A673 (cell line): ENCODE data around the gene KIF26B. TPM values are rescaled to one million over a fixed set of nuclear protein-coding genes. Genes with fewer than 3 reads are reported as not detected.

ENCODE experiments used
- BruUV-seq: library from RNA; stranded (reverse); fragments of 400-500 nt; replicated peaks from 2 replicates; lab custom pipeline; 2021; lab: Mats Ljungman, UMichigan
- CTCF ChIA-PET: fragments of 300-600 bp; sonication (Branson Sonifier 250); formaldehyde crosslinking; loops from one replicate; lab custom pipeline; 2022; ENCODE audit warnings: antibody characterized with exemption; lab: Charles Lee
- POLR2A ChIA-PET: fragments of 300-600 bp; sonication (Branson Sonifier 250); formaldehyde crosslinking; loops from one replicate; lab custom pipeline; 2022; ENCODE audit warnings: antibody characterized with exemption; ENCODE audit not compliant: low non-redundant PET; lab: Charles Lee
- DNase-seq: peaks from one replicate; pipeline ENCODE4 v3.0.0-alpha.2; 2015; ENCODE audit warnings: low spot score
- H3K27ac ChIP-seq: fragments of 200-600 bp; sonication (generic); 2 replicates; pipeline ENCODE4 v1.5.1; 2016; ENCODE audit warnings: mixed run types, low read depth, mild to moderate bottlenecking, mixed read lengths, antibody characterized with exemption, low read length; ENCODE audit not compliant: poor library complexity, severe bottlenecking
- H3K27me3 ChIP-seq: fragments of 200-600 bp; sonication (generic); replicated peaks from 2 replicates; pipeline ENCODE4 v1.6.1; 2017; ENCODE audit warnings: mixed run types, low read depth, mild to moderate bottlenecking, mixed read lengths, antibody characterized with exemption, low read length; ENCODE audit not compliant: insufficient read depth, poor library complexity
- H3K36me3 ChIP-seq: fragments of 200-600 bp; sonication (generic); 2 replicates; pipeline ENCODE4 v1.6.1; 2016; ENCODE audit warnings: mixed run types, mild to moderate bottlenecking, mixed read lengths, antibody characterized with exemption, low read length; ENCODE audit not compliant: insufficient read depth, poor library complexity, severe bottlenecking
- H3K4me1 ChIP-seq: fragments of 200-600 bp; sonication (generic); 2 replicates; pipeline ENCODE4 v1.6.1; 2017; ENCODE audit warnings: mixed run types, mild to moderate bottlenecking, mixed read lengths, antibody characterized with exemption, low read length; ENCODE audit not compliant: insufficient read depth, poor library complexity, severe bottlenecking
- H3K4me3 ChIP-seq: fragments of 200-600 bp; sonication (generic); 2 replicates; pipeline ENCODE4 v1.5.1; 2016; ENCODE audit warnings: low read depth, mixed run types, mild to moderate bottlenecking, mixed read lengths, low read length; ENCODE audit not compliant: poor library complexity, severe bottlenecking
- H3K9me3 ChIP-seq: fragments of 200-600 bp; sonication (generic); 2 replicates; pipeline ENCODE4 v1.6.1; 2016; ENCODE audit warnings: mixed run types, low read depth, mild to moderate bottlenecking, mixed read lengths, antibody characterized with exemption, low read length; ENCODE audit not compliant: poor library complexity, severe bottlenecking
- CTCF ChIP-seq: fragments of 300-800, 200-600 bp; sonication (generic); conservative IDR thresholded peaks from 2 replicates; pipeline ENCODE4 v1.5.1; 2017; ENCODE audit warnings: low read depth, mild to moderate bottlenecking, antibody characterized with exemption, low read length, moderate library complexity, mixed read lengths
- EZH2 ChIP-seq: fragments of 200-600 bp; sonication (generic); IDR thresholded peaks from 2 replicates; pipeline ENCODE4 v1.6.1; 2017; ENCODE audit warnings: borderline replicate concordance, low read depth, mild to moderate bottlenecking, mixed read lengths, antibody characterized with exemption, low read length; ENCODE audit not compliant: poor library complexity, severe bottlenecking
- intact Hi-C: fragments of 100-400 bp; cut with micrococcal nuclease; formaldehyde crosslinking; loops from one replicate; pipeline ENCODE4 v1.10.0; 2022; ENCODE audit not compliant: unreplicated experiment
- total RNA-seq: library from RNA; stranded (reverse); gene quantifications from 2 replicates; pipeline ENCODE4 v1.2.3, GENCODE V29; 2021

The KIF26B gene
- total RNA-seq, 1 experiment from 2014 or later, result not detected

- H3K27me3 ChIP-seq, result no peaks in the 10 kb centered on the region
- ChIA-PET POLR2A (no interaction called here), CTCF (no interaction called here)
- BruUV-seq, result no TSS peak
- H3K9me3 ChIP-seq, result no peaks in the 10 kb centered on the region
- no peaks in the 10 kb centered on the region for H3K4me1 ChIP-seq
- no peak overlapping the region for H3K4me3 ChIP-seq
- H3K36me3 ChIP-seq, result no peaks in the 10 kb centered on the region
- TF ChIP-seq EZH2, result no peak
- TF ChIP-seq CTCF, result no peak
- no peak overlapping the region for H3K27ac ChIP-seq
- intact Hi-C loops, result no loop called here
- DNase-seq, result no peak
Observed at GRCh38 chr1:245698860-245699259, 544.1 kb downstream of the KIF26B start.

DNA sequence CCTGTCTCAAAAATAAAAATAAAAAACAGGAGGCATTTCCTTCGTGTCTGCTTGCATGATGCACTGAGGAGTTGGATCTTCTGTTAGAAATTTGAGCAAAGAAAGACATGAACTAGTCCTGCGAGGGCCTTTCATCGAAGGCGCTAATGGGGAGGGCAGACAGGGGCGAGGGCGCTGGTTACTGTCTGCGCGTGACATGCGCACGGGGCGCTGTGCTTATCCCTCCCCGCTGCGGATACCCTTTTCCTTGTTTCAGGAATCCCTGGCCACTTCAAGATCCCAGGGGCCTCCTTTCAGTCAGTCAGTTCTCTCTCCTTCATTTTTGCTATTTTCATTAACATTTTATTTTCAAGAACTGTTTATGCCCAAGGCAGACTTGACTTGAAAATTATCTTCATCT, 545.8 kb downstream of the KIF26B start:
- Histone ChIP-seq H3K9me3 (no peaks in the 10 kb centered on the region), H3K4me3 (no peak overlapping the region), H3K27me3 (no peaks in the 10 kb centered on the region), H3K36me3 (no peaks in the 10 kb centered on the region), H3K4me1 (no peaks in the 10 kb centered on the region), H3K27ac (no peak overlapping the region)
- ChIA-PET POLR2A (interaction anchor here (0.7 kb wide), 1 partner anchor 71 kb away, joined by 3 read pairs; no protein-coding TSS in a partner anchor), CTCF (no interaction called here)
- intact Hi-C loops, result no loop called here
- TF ChIP-seq EZH2, result no peak
- no peak for TF ChIP-seq CTCF
- no TSS peak for BruUV-seq
- no peak for DNase-seq

DNA sequence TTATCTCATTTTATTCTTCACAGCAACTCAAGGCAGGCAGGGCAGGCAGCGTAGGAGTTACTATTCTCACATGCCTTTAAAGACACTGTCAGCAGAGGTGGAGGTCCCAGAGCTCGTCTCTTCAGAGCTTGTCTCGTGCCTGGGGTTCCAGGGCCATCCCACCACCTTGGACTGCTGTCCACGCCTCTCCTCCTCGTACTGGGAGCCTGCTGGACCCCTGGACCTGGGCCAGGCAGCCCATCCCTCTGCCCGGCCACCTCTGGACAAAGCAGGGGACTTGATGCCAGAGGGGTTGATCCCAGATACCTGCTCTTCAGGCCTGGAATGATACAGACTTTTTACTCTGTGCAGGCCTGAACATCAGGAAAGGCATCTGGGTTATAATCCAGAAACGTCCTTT, 546.8 kb downstream of the KIF26B start:
- CTCF ChIA-PET, result no interaction called here

More for the DNA sequence above, 546.8 kb downstream of the KIF26B start:
- Histone ChIP-seq H3K27me3 (no peaks in the 10 kb centered on the region), H3K36me3 (no peaks in the 10 kb centered on the region), H3K4me3 (no peak overlapping the region), H3K27ac (no peak overlapping the region), H3K4me1 (no peaks in the 10 kb centered on the region), H3K9me3 (no peaks in the 10 kb centered on the region)
- DNase-seq, result no peak
- BruUV-seq, result no TSS peak
- POLR2A ChIA-PET, result no interaction called here
- intact Hi-C loops, result no loop called here
- TF ChIP-seq EZH2, result no peak
- no peak for TF ChIP-seq CTCF
